ENCODE data around the gene ZNF664. TPM values are rescaled to one million over a fixed set of nuclear protein-coding genes. Genes with fewer than 3 reads are reported as not detected.

The ZNF664 gene
- total and polyA plus RNA-seq, 2 of the 13 experiments (the other 11 are each of a cell fraction or from before 2014, with no cell fraction given), result 43.9 to 56.5 TPM

GRCh38 chr12:123949770-123950165, 23.2 kb upstream of the ZNF664 start (continued):
- TF ChIP-seq HMGXB4 (CRISPR knock-in tag; IDR thresholded peaks at IDR 0.05; ENCODE audit: borderline replicate concordance in 1 of 2, low read depth in 1 of 2), result 0 out of 4 replicates have a peak, but pooled peaks of 1 of the 2 experiments have one; percentile 2
- TF ChIP-seq ZFX (CRISPR knock-in tag; IDR thresholded peaks at IDR 0.05; ENCODE audit: low read depth), result peak; percentile 14
- TF ChIP-seq E2F2 (CRISPR knock-in tag; IDR thresholded peaks at IDR 0.05; ENCODE audit: borderline replicate concordance), result no peak

GRCh38 chr12:123950476-123951349, 22.3 kb upstream of the ZNF664 start:
- no peak overlapping the region for H3K9ac ChIP-seq (ENCODE audit: insufficient read depth, low read depth, low read length)
- H3K4me3 ChIP-seq (replicated peaks in 1 of 3; ENCODE audit: insufficient read depth in 1 of 3, low read depth in 2 of 3, low read length in 3 of 3), result no peak overlapping the region
- no TSS peak for BruUV-seq (replicated peaks)
- no peaks in the 10 kb centered on the region for H3K27me3 ChIP-seq (ENCODE audit: control insufficient read depth in 1 of 2, insufficient read depth in 2 of 2, low read length in 2 of 2)
- intact Hi-C loops (cut with micrococcal nuclease; ENCODE audit: unreplicated experiment) (no loop called here), in situ Hi-C loops (cut with HindIII; ENCODE audit: extremely low pct_ligation_motif_present, low pct_unique_long_range_greater_than_20kb) (no loop called here)
- H3K79me2 ChIP-seq (ENCODE audit: insufficient read depth, low read length), result no peaks in the 10 kb centered on the region
- DNase-seq (ENCODE audit: low spot score), result no peak
- no peak for ATAC-seq
- peak overlapping the region; percentile 75 for H3K27ac ChIP-seq (ENCODE audit: extremely low read length, insufficient read depth, low read length)
- H4K20me1 ChIP-seq (ENCODE audit: insufficient read depth, low read length), result no peaks in the 10 kb centered on the region
- H2AFZ ChIP-seq (ENCODE audit: low read length), result no peak overlapping the region
- no peak for FAIRE-seq
- H3K36me3 ChIP-seq (replicated peaks in 1 of 2; ENCODE audit: control insufficient read depth in 1 of 2, insufficient read depth in 2 of 2, low read length in 2 of 2), result no peaks in the 10 kb centered on the region
- POLR2A ChIA-PET, result interaction anchor here (3.1 kb wide), 1 partner anchor 21 kb away, joined by 15 read pairs; the partner anchor contains the start of genes CCDC92 and ZNF664
- no peaks in the 10 kb centered on the region for H3K9me3 ChIP-seq (ENCODE audit: low read length)
- peaks cover 42% of the 10 kb centered on the region for H3K4me1 ChIP-seq (ENCODE audit: insufficient read depth, low read length)
- CTCF ChIA-PET (ENCODE audit: low intra/inter-chr PET ratio, low total read pairs), result no interaction called here
- no peak overlapping the region for H3K4me2 ChIP-seq (ENCODE audit: low read depth, low read length)
- WGBS (ENCODE audit: low lambda C conversion rate), result 96% methylated on average over 15 of the region's 15 CpGs
- no peak for TF ChIP-seq ZNF235 (CRISPR knock-in tag; IDR thresholded peaks at IDR 0.05; ENCODE audit: borderline replicate concordance)
- TF ChIP-seq MTA3 (CRISPR knock-in tag; IDR thresholded peaks at IDR 0.05), result no peak
- TF ChIP-seq ZNF432 (CRISPR knock-in tag; IDR thresholded peaks at IDR 0.05; ENCODE audit: borderline replicate concordance), result no peak
- TF ChIP-seq ZNF740 (CRISPR knock-in tag; IDR thresholded peaks at IDR 0.05), result no peak
- no peak for TF ChIP-seq SRSF4 (IDR thresholded peaks at IDR 0.05; ENCODE audit: low read depth, low read length, poor library complexity, severe bottlenecking)
- TF ChIP-seq FOXO4 (CRISPR knock-in tag; conservative IDR thresholded peaks at IDR 0.05), result 0 out of 2 replicates have a peak, but pooled peaks have one; percentile 25
- TF ChIP-seq ZNF567 (CRISPR knock-in tag; IDR thresholded peaks at IDR 0.05; ENCODE audit: borderline replicate concordance), result no peak
- no peak for TF ChIP-seq FOXK2 (IDR thresholded peaks at IDR 0.05)
- no peak for TF ChIP-seq MXD4 (CRISPR knock-in tag; IDR thresholded peaks at IDR 0.05)
- TF ChIP-seq BRD4 (CRISPR knock-in tag; IDR thresholded peaks at IDR 0.05), result 0 out of 2 replicates have a peak, but pooled peaks have one; percentile 28
- no peak for TF ChIP-seq HNF1B (CRISPR knock-in tag; IDR thresholded peaks at IDR 0.05)
- TF ChIP-seq ZFP1 (CRISPR knock-in tag; IDR thresholded peaks at IDR 0.05), result no peak
